Thoracic aorta endothelial cell (primary cell): Measurements from ENCODE around the gene NEMP2. TPM values are rescaled to one million over a fixed set of nuclear protein-coding genes. Genes with fewer than 3 reads are reported as not detected.

Experiments used
- small RNA-seq: library from RNA; depleted of rRNA; stranded (forward); fragments of <200 nt; gene quantifications from one replicate; pipeline ENCODE3, GENCODE V24; 2012
- total RNA-seq: library from RNA; depleted of rRNA; stranded (reverse); fragments of >200 nt; gene quantifications from 2 replicates; pipeline ENCODE4 v1.2.3, GENCODE V29; 2012

The NEMP2 gene
- 3.6 and 6.5 TPM in 2 replicates for total RNA-seq

DNA sequence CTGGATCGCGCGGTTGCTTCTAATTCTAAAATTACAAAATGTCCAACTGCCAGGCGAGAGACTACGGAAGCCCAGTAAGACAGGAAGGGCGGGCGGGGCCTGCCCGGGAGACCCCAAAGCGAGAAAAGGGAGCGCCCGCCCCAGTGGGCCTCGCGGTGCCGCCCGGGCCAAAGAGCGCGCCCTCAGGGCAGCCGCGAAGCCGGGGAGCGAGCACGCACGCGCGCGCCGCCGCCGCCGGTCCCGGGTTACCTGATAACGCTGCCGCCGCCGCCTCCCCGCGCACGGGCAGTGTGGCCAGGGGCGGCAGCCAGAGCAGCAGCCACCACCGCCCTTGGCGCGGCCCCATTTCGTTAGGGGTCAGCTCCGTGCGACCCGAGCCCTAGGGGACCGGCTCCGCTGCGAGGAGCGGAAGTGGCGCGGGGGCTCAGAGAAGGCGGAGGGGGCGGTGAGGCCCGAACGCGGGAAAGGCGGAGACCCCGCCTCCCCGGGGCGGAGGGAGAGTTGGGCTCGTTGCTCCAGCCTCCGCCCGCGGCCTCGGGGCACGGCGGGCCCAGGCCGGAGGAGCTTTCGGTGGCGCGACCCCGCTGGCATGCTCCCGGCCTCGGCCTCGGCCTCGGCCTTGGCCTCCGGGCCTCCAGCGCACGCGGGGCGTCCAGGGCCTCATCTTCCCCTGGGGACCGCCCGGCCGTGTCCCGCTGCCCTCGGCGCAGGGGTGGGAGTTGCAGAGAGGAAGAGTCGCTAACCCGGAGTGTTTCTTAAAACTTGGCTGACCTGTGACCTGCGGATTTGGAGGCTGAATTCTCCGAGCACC is at the start of gene NEMP2:
Gene NEMP2 (minus strand): TSS at position 413 of the 811 bp plus-strand sequence. CDS start 67 bp downstream, at position 346.

Small RNA genes within 50 kb of the gene (small RNA-seq; reads per million reads assigned to genes)
- gene RN7SKP179: not detected

Other genes with a start within 250 kb of the NEMP2 start
- gene HIBCH, start 214.9 kb downstream of the NEMP2 start, total RNA-seq: 23.0 and 24.5 TPM in 2 replicates
- gene INPP1, start 191.1 kb downstream of the NEMP2 start, total RNA-seq: 22.5 and 31.0 TPM in 2 replicates
- 6.6 and 10.0 TPM in 2 replicates for gene MFSD6, start 126.4 kb downstream of the NEMP2 start, total RNA-seq
- gene NAB1, start 114.4 kb upstream of the NEMP2 start, total RNA-seq: 28.1 and 38.0 TPM in 2 replicates